Astrocyte (in vitro differentiated cells and primary cell): Measurements from ENCODE around the gene NUP98. TPM values are rescaled to one million over a fixed set of nuclear protein-coding genes. Genes with fewer than 3 reads are reported as not detected.

Source experiments
- DNase-seq: peaks from one replicate; pipeline ENCODE4 v3.0.0-alpha.2; 2010; ENCODE audit warnings: low read depth
- FAIRE-seq: peaks from 2 replicates; lab custom pipeline; 2011; peaks lifted over from hg19 to GRCh38; lab: Jason Lieb, UNC
- H2AFZ ChIP-seq: 2 replicates; pipeline ENCODE4 v1.6.0; 2012; ENCODE audit warnings: low read depth, low read length, inconsistent platforms
- H3K27ac ChIP-seq: 2 replicates; pipeline ENCODE4 v1.5.1; 2011; ENCODE audit warnings: low read depth, low read length, inconsistent platforms
- H3K27me3 ChIP-seq: 2 replicates; pipeline ENCODE4 v1.6.0; 2011; ENCODE audit warnings: low read length, inconsistent platforms; ENCODE audit not compliant: insufficient read depth
- H3K36me3 ChIP-seq: 2 replicates; pipeline ENCODE4 v1.5.1; 2011; ENCODE audit warnings: low read length, inconsistent platforms; ENCODE audit not compliant: insufficient read depth
- H3K4me1 ChIP-seq: 2 replicates; pipeline ENCODE4 v1.5.1; 2011; ENCODE audit warnings: low read length, inconsistent platforms; ENCODE audit not compliant: insufficient read depth
- H3K4me2 ChIP-seq: 2 replicates; pipeline ENCODE4 v1.6.0; 2012; ENCODE audit warnings: low read length, inconsistent platforms
- H3K4me3 ChIP-seq: 2 replicates; pipeline ENCODE4 v1.5.1; 2011; ENCODE audit warnings: low read depth, mild to moderate bottlenecking, low read length, inconsistent platforms; ENCODE audit not compliant: insufficient read depth
- H3K79me2 ChIP-seq: 2 replicates; pipeline ENCODE4 v1.6.0; 2012; ENCODE audit warnings: mild to moderate bottlenecking, low read length, inconsistent platforms; ENCODE audit not compliant: insufficient read depth
- H3K9ac ChIP-seq: 2 replicates; pipeline ENCODE4 v1.6.0; 2012; ENCODE audit warnings: mild to moderate bottlenecking, low read length, inconsistent platforms
- H3K9me3 ChIP-seq: 2 replicates; pipeline ENCODE4 v1.5.1; 2012; ENCODE audit warnings: low read depth, mild to moderate bottlenecking, low read length, inconsistent platforms; ENCODE audit not compliant: insufficient read depth
- H4K20me1 ChIP-seq: 2 replicates; pipeline ENCODE4 v1.6.0; 2012; ENCODE audit warnings: low read length, inconsistent platforms; ENCODE audit not compliant: insufficient read depth
- H3K27ac Mint-ChIP-seq: one replicate; pipeline ENCODE4 v1.8.0; 2021; ENCODE audit warnings: mild to moderate bottlenecking, mixed read lengths; ENCODE audit not compliant: unreplicated experiment
- H3K27me3 Mint-ChIP-seq: one replicate; pipeline ENCODE4 v1.8.0; 2021; ENCODE audit warnings: low read depth, mixed read lengths; ENCODE audit not compliant: unreplicated experiment
- H3K36me3 Mint-ChIP-seq: one replicate; pipeline ENCODE4 v1.8.0; 2021; ENCODE audit warnings: low read depth, mixed read lengths; ENCODE audit not compliant: unreplicated experiment
- H3K4me1 Mint-ChIP-seq: one replicate; pipeline ENCODE4 v1.8.0; 2021; ENCODE audit warnings: low read depth, mixed read lengths; ENCODE audit not compliant: unreplicated experiment
- H3K4me3 Mint-ChIP-seq: one replicate; pipeline ENCODE4 v1.8.0; 2021; ENCODE audit warnings: mild to moderate bottlenecking, moderate library complexity, mixed read lengths; ENCODE audit not compliant: unreplicated experiment
- H3K9me3 Mint-ChIP-seq: one replicate; pipeline ENCODE4 v1.8.0; 2021; ENCODE audit warnings: mild to moderate bottlenecking, mixed read lengths; ENCODE audit not compliant: unreplicated experiment
- EZH2 ChIP-seq: IDR thresholded peaks from 2 replicates; pipeline ENCODE4 v1.6.1; 2012; ENCODE audit warnings: mild to moderate bottlenecking, low read length, inconsistent platforms; ENCODE audit not compliant: insufficient read depth
- total RNA-seq: library from RNA; stranded (reverse); gene quantifications from 2 replicates; pipeline ENCODE4 v1.2.1, GENCODE V29; 2021
- TF ChIP-seq, protein P1 (sequence below): IDR thresholded peaks from 2 replicates; pipeline ENCODE4 v1.5.1; 2011; ENCODE audit warnings: low read depth, mild to moderate bottlenecking, inconsistent platforms, low read length, moderate library complexity; ENCODE audit not compliant: insufficient read depth

The NUP98 gene
- total RNA-seq, 1 donor from 2014 or later: 81.2 TPM

DNA sequence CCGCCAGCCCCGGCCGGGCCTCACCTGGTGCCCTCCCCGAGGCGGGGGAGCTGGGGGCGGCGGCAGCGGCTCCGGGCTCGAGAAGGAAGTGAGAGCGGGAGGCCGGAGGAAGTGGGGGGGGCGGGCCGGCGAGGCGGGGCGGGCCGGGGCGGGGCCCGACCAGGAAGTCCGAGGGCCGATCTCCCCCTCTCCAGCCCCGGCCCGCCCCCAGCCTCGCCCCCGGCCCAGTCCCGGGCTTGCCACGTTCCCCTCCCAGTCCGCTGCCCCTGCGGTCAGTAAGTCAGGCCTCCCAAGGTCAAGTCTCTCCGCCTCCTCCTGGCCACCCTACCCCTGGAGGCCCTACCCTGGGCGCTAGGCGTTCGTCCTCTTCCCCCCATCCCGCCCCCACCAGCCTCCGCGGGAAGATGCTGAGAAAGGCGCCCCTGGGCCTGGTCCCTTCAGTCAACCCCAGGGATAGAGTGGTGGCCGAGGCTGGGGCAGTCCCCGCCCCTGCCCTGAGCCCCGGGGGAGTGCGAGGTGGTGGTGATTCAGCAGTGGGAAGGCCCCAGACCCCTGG lies 43.6 kb upstream of the NUP98 start, which contains the start of gene RHOG:
Gene RHOG (minus strand): TSS at position 90 of the 556 bp plus-strand sequence. CDS start 12,821 bp downstream, outside the sequence.
- Histone ChIP-seq H3K4me1 (peaks cover 18% of the 10 kb centered on the region), H3K79me2 (peaks cover 50% of the 10 kb centered on the region), H3K36me3 (no peaks in the 10 kb centered on the region), H2AFZ (peak within 1 kb of the TSS; percentile 87), H4K20me1 (peaks cover 40% of the 10 kb centered on the region), H3K4me2 (peak within 1 kb of the TSS; percentile 97), H3K27ac (peak within 1 kb of the TSS; percentile 69), H3K4me3 (peak within 1 kb of the TSS; percentile 82), H3K9me3 (no peaks in the 10 kb centered on the region), H3K9ac (peak within 1 kb of the TSS; percentile 89), H3K27me3 (no peaks in the 10 kb centered on the region)
- peaks cover 25% of the 10 kb centered on the region for H3K4me1 Mint-ChIP-seq
- peak within 1 kb of the TSS; percentile 89 for H3K4me3 Mint-ChIP-seq
- peaks cover 3% of the 10 kb centered on the region for H3K36me3 Mint-ChIP-seq
- peak within 1 kb of the TSS; percentile 80 for H3K27ac Mint-ChIP-seq
- no peaks in the 10 kb centered on the region for H3K27me3 Mint-ChIP-seq
- TF ChIP-seq, protein P1, sequence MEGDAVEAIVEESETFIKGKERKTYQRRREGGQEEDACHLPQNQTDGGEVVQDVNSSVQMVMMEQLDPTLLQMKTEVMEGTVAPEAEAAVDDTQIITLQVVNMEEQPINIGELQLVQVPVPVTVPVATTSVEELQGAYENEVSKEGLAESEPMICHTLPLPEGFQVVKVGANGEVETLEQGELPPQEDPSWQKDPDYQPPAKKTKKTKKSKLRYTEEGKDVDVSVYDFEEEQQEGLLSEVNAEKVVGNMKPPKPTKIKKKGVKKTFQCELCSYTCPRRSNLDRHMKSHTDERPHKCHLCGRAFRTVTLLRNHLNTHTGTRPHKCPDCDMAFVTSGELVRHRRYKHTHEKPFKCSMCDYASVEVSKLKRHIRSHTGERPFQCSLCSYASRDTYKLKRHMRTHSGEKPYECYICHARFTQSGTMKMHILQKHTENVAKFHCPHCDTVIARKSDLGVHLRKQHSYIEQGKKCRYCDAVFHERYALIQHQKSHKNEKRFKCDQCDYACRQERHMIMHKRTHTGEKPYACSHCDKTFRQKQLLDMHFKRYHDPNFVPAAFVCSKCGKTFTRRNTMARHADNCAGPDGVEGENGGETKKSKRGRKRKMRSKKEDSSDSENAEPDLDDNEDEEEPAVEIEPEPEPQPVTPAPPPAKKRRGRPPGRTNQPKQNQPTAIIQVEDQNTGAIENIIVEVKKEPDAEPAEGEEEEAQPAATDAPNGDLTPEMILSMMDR: no peak
- TF ChIP-seq EZH2: no peak
- FAIRE-seq: no peak
- DNase-seq: peak; percentile 64
- no peaks in the 10 kb centered on the region for H3K9me3 Mint-ChIP-seq

- peaks cover 6% of the 10 kb centered on the region for H3K36me3 Mint-ChIP-seq
- H3K4me1 Mint-ChIP-seq: peaks cover 30% of the 10 kb centered on the region
- H3K27me3 Mint-ChIP-seq: no peaks in the 10 kb centered on the region
- Histone ChIP-seq H3K27me3 (no peaks in the 10 kb centered on the region), H3K36me3 (no peaks in the 10 kb centered on the region), H3K4me1 (peaks cover 18% of the 10 kb centered on the region), H4K20me1 (peaks cover 47% of the 10 kb centered on the region), H3K9me3 (no peaks in the 10 kb centered on the region), H3K79me2 (peaks cover 57% of the 10 kb centered on the region), H2AFZ (no peak overlapping the region), H3K27ac (peak overlapping the region; percentile 47), H3K9ac (peak overlapping the region; percentile 89), H3K4me2 (peak overlapping the region; percentile 97), H3K4me3 (peak overlapping the region; percentile 82)
- DNase-seq (no peak), FAIRE-seq (no peak)
- H3K9me3 Mint-ChIP-seq: no peaks in the 10 kb centered on the region
- no peak overlapping the region for H3K27ac Mint-ChIP-seq
- peak overlapping the region; percentile 89 for H3K4me3 Mint-ChIP-seq
- TF ChIP-seq, protein P1: no peak
- TF ChIP-seq EZH2: no peak
These were observed 42.9 kb upstream of the NUP98 start for GRCh38 chr11:3840004-3840869.
